HEK293 (cell line): ENCODE measurements around the gene HEXIM1.

ENCODE experiments used
- GLIS2 ChIP-seq: fragments of 450-650 bp; formaldehyde crosslinking; IDR thresholded peaks from 2 replicates; pipeline ENCODE4 v1.5.1; 2016; ENCODE audit warnings: missing biosample characterization, missing genetic modification characterization
- MZF1 ChIP-seq: fragments of 450-650 bp; formaldehyde crosslinking; IDR thresholded peaks from 2 replicates; pipeline ENCODE4 v1.5.1; 2017; ENCODE audit warnings: missing biosample characterization, missing genetic modification characterization, borderline replicate concordance
- PBX3 ChIP-seq: sonication (generic); formaldehyde crosslinking; IDR thresholded peaks from 2 replicates; pipeline ENCODE4 v1.8.1; 2022; ENCODE audit warnings: mild to moderate bottlenecking, moderate library complexity, missing genetic modification reagents
- ZBTB1 ChIP-seq: fragments of 450-650 bp; formaldehyde crosslinking; IDR thresholded peaks from 2 replicates; pipeline ENCODE4 v1.5.1; 2016; ENCODE audit warnings: missing biosample characterization, missing genetic modification characterization
- ZBTB48 ChIP-seq: fragments of 450-650 bp; formaldehyde crosslinking; IDR thresholded peaks from 2 replicates; pipeline ENCODE4 v1.5.1; 2016; ENCODE audit warnings: missing biosample characterization, missing genetic modification characterization
- ZFP41 ChIP-seq: fragments of 450-650 bp; formaldehyde crosslinking; IDR thresholded peaks from 2 replicates; pipeline ENCODE4 v1.5.1; 2016; ENCODE audit warnings: missing biosample characterization, missing genetic modification characterization, borderline replicate concordance
- ZNF19 ChIP-seq: fragments of 450-650 bp; formaldehyde crosslinking; IDR thresholded peaks from 2 replicates; pipeline ENCODE4; 2016; ENCODE audit warnings: missing biosample characterization, missing genetic modification characterization, low read depth
- ZNF214 ChIP-seq: fragments of 450-650 bp; formaldehyde crosslinking; IDR thresholded peaks from 2 replicates; pipeline ENCODE4 v1.5.1; 2017; ENCODE audit warnings: missing biosample characterization, mild to moderate bottlenecking, missing genetic modification characterization, borderline replicate concordance
- ZNF274 ChIP-seq, 2 experiments: fragments of 200-500 bp in 1 of 2; fragments of 450-650 bp in 1 of 2; sonication (Bioruptor generic) in 1 of 2; formaldehyde crosslinking in 1 of 2; IDR thresholded peaks; 2 replicates each; pipeline versions ENCODE4 v1.5.1 to v1.6.1; 2014 to 2016; ENCODE audit warnings: borderline replicate concordance in 1 of 2, inconsistent platforms in 1 of 2, low read length in 1 of 2, missing biosample characterization in 1 of 2, missing genetic modification characterization in 1 of 2
- ZNF335 ChIP-seq: fragments of 450-650 bp; formaldehyde crosslinking; conservative IDR thresholded peaks from 2 replicates; pipeline ENCODE4 v1.5.1; 2016; ENCODE audit warnings: missing biosample characterization, missing genetic modification characterization
- ZNF350 ChIP-seq: fragments of 450-650 bp; formaldehyde crosslinking; IDR thresholded peaks from 2 replicates; pipeline ENCODE4 v1.5.0; 2017; ENCODE audit warnings: missing biosample characterization, mild to moderate bottlenecking, missing genetic modification characterization
- ZNF473 ChIP-seq: fragments of 450-650 bp; formaldehyde crosslinking; IDR thresholded peaks from 2 replicates; pipeline ENCODE4 v1.5.1; 2017; ENCODE audit warnings: missing biosample characterization, missing genetic modification characterization
- ZNF48 ChIP-seq: fragments of 450-650 bp; formaldehyde crosslinking; IDR thresholded peaks from 2 replicates; pipeline ENCODE4 v1.5.1; 2016; ENCODE audit warnings: missing biosample characterization, missing genetic modification characterization
- ZNF521 ChIP-seq: fragments of 450-650 bp; formaldehyde crosslinking; IDR thresholded peaks from 2 replicates; pipeline ENCODE4 v1.5.1; 2017; ENCODE audit warnings: missing biosample characterization, mild to moderate bottlenecking, missing genetic modification characterization
- ZNF544 ChIP-seq: fragments of 450-650 bp; formaldehyde crosslinking; IDR thresholded peaks from 2 replicates; pipeline ENCODE4 v1.5.0; 2017; ENCODE audit warnings: missing biosample characterization, missing genetic modification characterization
- ZNF596 ChIP-seq: fragments of 450-650 bp; IDR thresholded peaks from 2 replicates; pipeline ENCODE4 v1.5.0; 2018; ENCODE audit warnings: missing biosample characterization, mild to moderate bottlenecking, missing genetic modification characterization, moderate library complexity
- ZNF621 ChIP-seq: fragments of 450-650 bp; formaldehyde crosslinking; IDR thresholded peaks from 2 replicates; pipeline ENCODE4 v1.5.1; 2017; ENCODE audit warnings: missing biosample characterization, missing genetic modification characterization
- ZNF624 ChIP-seq: fragments of 450-650 bp; formaldehyde crosslinking; IDR thresholded peaks from 2 replicates; pipeline ENCODE4 v1.5.1; 2017; ENCODE audit warnings: missing biosample characterization, missing genetic modification characterization
- ZNF660 ChIP-seq: fragments of 450-650 bp; IDR thresholded peaks from 2 replicates; pipeline ENCODE4 v1.5.1; 2018; ENCODE audit warnings: missing biosample characterization, mild to moderate bottlenecking, missing genetic modification characterization
- ZNF785 ChIP-seq: fragments of 450-650 bp; formaldehyde crosslinking; IDR thresholded peaks from 2 replicates; pipeline ENCODE4 v1.5.1; 2016; ENCODE audit warnings: missing biosample characterization, missing genetic modification characterization
- ZSCAN30 ChIP-seq: fragments of 450-650 bp; IDR thresholded peaks from 2 replicates; pipeline ENCODE4 v1.5.1; 2018; ENCODE audit warnings: missing biosample characterization, mild to moderate bottlenecking, missing genetic modification characterization, moderate library complexity
- TF ChIP-seq, protein P1 (sequence below): fragments of 450-650 bp; formaldehyde crosslinking; IDR thresholded peaks from 2 replicates; pipeline ENCODE4 v1.5.1; 2016; ENCODE audit warnings: missing biosample characterization, missing genetic modification characterization
- TF ChIP-seq, protein P2 (sequence below): fragments of 450-650 bp; formaldehyde crosslinking; IDR thresholded peaks from 2 replicates; pipeline ENCODE4 v1.5.1; 2017; ENCODE audit warnings: missing biosample characterization, missing genetic modification characterization
- TF ChIP-seq, protein P3 (sequence below): fragments of 450-650 bp; formaldehyde crosslinking; IDR thresholded peaks from 2 replicates; pipeline ENCODE4 v1.5.1; 2016; ENCODE audit warnings: missing biosample characterization, missing genetic modification characterization
- TF ChIP-seq, protein P4 (sequence below): fragments of 450-650 bp; formaldehyde crosslinking; IDR thresholded peaks from 2 replicates; pipeline ENCODE4 v1.5.1; 2016; ENCODE audit warnings: missing biosample characterization, missing genetic modification characterization, borderline replicate concordance
- TF ChIP-seq, protein P5 (sequence below): fragments of 450-650 bp; formaldehyde crosslinking; IDR thresholded peaks from 2 replicates; pipeline ENCODE4 v1.5.1; 2016; ENCODE audit warnings: missing biosample characterization, missing genetic modification characterization, low read depth

HEXIM1 gene

GRCh38 chr17:45161288-45162024 is 13.2 kb downstream of the HEXIM1 start, which contains the start of gene HEXIM2 (continued):
- TF ChIP-seq, protein P1, sequence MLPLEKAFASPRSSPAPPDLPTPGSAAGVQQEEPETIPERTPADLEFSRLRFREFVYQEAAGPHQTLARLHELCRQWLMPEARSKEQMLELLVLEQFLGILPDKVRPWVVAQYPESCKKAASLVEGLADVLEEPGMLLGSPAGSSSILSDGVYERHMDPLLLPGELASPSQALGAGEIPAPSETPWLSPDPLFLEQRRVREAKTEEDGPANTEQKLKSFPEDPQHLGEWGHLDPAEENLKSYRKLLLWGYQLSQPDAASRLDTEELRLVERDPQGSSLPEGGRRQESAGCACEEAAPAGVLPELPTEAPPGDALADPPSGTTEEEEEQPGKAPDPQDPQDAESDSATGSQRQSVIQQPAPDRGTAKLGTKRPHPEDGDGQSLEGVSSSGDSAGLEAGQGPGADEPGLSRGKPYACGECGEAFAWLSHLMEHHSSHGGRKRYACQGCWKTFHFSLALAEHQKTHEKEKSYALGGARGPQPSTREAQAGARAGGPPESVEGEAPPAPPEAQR (tag by site-specific recombination) = no peak
- TF ChIP-seq ZNF660 (tag by site-specific recombination) = peak; percentile 95
- TF ChIP-seq ZNF473 (tag by site-specific recombination) = no peak
- no peak for TF ChIP-seq ZNF544 (tag by site-specific recombination)
- peak; percentile 96 for TF ChIP-seq ZSCAN30 (tag by site-specific recombination)
- TF ChIP-seq ZNF350 = no peak
- TF ChIP-seq ZFP41 = peak; percentile 69; the same call in 1 of the 2 replicates
- no peak for TF ChIP-seq ZNF596
- TF ChIP-seq ZNF335 (tag by site-specific recombination) = peak; percentile 91
- 0 out of 2 replicates have a peak, but pooled peaks have one; percentile 71 for TF ChIP-seq ZBTB1 (tag by site-specific recombination)
- TF ChIP-seq, protein P2, sequence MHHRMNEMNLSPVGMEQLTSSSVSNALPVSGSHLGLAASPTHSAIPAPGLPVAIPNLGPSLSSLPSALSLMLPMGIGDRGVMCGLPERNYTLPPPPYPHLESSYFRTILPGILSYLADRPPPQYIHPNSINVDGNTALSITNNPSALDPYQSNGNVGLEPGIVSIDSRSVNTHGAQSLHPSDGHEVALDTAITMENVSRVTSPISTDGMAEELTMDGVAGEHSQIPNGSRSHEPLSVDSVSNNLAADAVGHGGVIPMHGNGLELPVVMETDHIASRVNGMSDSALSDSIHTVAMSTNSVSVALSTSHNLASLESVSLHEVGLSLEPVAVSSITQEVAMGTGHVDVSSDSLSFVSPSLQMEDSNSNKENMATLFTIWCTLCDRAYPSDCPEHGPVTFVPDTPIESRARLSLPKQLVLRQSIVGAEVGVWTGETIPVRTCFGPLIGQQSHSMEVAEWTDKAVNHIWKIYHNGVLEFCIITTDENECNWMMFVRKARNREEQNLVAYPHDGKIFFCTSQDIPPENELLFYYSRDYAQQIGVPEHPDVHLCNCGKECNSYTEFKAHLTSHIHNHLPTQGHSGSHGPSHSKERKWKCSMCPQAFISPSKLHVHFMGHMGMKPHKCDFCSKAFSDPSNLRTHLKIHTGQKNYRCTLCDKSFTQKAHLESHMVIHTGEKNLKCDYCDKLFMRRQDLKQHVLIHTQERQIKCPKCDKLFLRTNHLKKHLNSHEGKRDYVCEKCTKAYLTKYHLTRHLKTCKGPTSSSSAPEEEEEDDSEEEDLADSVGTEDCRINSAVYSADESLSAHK (tag by site-specific recombination) = peak; percentile 64; the same call in 1 of the 2 replicates
- no peak for TF ChIP-seq ZNF19
- TF ChIP-seq ZNF214 = no peak
- 0 out of 2 replicates have a peak, but pooled peaks have one; percentile 92 for TF ChIP-seq PBX3 (CRISPR knock-in tag)
- peak; percentile 88 for TF ChIP-seq ZNF785 (tag by site-specific recombination)
- TF ChIP-seq, protein P3, sequence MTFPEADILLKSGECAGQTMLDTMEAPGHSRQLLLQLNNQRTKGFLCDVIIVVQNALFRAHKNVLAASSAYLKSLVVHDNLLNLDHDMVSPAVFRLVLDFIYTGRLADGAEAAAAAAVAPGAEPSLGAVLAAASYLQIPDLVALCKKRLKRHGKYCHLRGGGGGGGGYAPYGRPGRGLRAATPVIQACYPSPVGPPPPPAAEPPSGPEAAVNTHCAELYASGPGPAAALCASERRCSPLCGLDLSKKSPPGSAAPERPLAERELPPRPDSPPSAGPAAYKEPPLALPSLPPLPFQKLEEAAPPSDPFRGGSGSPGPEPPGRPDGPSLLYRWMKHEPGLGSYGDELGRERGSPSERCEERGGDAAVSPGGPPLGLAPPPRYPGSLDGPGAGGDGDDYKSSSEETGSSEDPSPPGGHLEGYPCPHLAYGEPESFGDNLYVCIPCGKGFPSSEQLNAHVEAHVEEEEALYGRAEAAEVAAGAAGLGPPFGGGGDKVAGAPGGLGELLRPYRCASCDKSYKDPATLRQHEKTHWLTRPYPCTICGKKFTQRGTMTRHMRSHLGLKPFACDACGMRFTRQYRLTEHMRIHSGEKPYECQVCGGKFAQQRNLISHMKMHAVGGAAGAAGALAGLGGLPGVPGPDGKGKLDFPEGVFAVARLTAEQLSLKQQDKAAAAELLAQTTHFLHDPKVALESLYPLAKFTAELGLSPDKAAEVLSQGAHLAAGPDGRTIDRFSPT (tag by site-specific recombination) = no peak
- no peak for TF ChIP-seq ZNF274 (IDR thresholded peaks at IDR 0.05; ENCODE audit: low read length)
- TF ChIP-seq ZNF274 (tag by site-specific recombination; IDR thresholded peaks at IDR 0.05; ENCODE audit: borderline replicate concordance) = no peak
- peak; percentile 91 for TF ChIP-seq GLIS2 (tag by site-specific recombination)
- TF ChIP-seq ZNF521 (tag by site-specific recombination) = no peak
- TF ChIP-seq ZNF624 (tag by site-specific recombination) = 0 out of 2 replicates have a peak, but pooled peaks have one; percentile 71
- no peak for TF ChIP-seq ZBTB48 (tag by site-specific recombination)
- TF ChIP-seq ZNF48 (tag by site-specific recombination) = no peak
- peak; percentile 56 for TF ChIP-seq MZF1 (tag by site-specific recombination)
- TF ChIP-seq, protein P4, sequence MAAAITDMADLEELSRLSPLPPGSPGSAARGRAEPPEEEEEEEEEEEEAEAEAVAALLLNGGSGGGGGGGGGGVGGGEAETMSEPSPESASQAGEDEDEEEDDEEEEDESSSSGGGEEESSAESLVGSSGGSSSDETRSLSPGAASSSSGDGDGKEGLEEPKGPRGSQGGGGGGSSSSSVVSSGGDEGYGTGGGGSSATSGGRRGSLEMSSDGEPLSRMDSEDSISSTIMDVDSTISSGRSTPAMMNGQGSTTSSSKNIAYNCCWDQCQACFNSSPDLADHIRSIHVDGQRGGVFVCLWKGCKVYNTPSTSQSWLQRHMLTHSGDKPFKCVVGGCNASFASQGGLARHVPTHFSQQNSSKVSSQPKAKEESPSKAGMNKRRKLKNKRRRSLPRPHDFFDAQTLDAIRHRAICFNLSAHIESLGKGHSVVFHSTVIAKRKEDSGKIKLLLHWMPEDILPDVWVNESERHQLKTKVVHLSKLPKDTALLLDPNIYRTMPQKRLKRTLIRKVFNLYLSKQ = no peak; the same call in 1 of the 2 replicates
- TF ChIP-seq ZNF621 = no peak
- TF ChIP-seq, protein P5, sequence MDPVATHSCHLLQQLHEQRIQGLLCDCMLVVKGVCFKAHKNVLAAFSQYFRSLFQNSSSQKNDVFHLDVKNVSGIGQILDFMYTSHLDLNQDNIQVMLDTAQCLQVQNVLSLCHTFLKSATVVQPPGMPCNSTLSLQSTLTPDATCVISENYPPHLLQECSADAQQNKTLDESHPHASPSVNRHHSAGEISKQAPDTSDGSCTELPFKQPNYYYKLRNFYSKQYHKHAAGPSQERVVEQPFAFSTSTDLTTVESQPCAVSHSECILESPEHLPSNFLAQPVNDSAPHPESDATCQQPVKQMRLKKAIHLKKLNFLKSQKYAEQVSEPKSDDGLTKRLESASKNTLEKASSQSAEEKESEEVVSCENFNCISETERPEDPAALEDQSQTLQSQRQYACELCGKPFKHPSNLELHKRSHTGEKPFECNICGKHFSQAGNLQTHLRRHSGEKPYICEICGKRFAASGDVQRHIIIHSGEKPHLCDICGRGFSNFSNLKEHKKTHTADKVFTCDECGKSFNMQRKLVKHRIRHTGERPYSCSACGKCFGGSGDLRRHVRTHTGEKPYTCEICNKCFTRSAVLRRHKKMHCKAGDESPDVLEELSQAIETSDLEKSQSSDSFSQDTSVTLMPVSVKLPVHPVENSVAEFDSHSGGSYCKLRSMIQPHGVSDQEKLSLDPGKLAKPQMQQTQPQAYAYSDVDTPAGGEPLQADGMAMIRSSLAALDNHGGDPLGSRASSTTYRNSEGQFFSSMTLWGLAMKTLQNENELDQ = no peak
